H9 (cell line): ENCODE results near the gene MRRF. TPM values are rescaled to one million over a fixed set of nuclear protein-coding genes. Genes with fewer than 3 reads are reported as not detected.

Experiments
- DNase-seq: peaks from one replicate; pipeline ENCODE4 v3.0.0-alpha.2; 2017
- H2AFZ ChIP-seq: one replicate; pipeline ENCODE4 v1.6.1; 2013; ENCODE audit warnings: mild to moderate bottlenecking, low read length, control low read depth, moderate library complexity
- H2AK5ac ChIP-seq: 2 replicates; pipeline ENCODE4 v1.6.1; 2013; ENCODE audit warnings: low read length, control low read depth, mixed read lengths; ENCODE audit not compliant: insufficient read length
- H2BK120ac ChIP-seq: one replicate; pipeline ENCODE4 v1.6.1; 2013; ENCODE audit warnings: low read depth, mild to moderate bottlenecking, low read length, control low read depth, inconsistent platforms; ENCODE audit not compliant: poor library complexity, severe bottlenecking
- H2BK12ac ChIP-seq: 2 replicates; pipeline ENCODE4 v1.6.1; 2013; ENCODE audit warnings: low read length, control low read depth, mixed read lengths, low read depth; ENCODE audit not compliant: insufficient read length
- H2BK15ac ChIP-seq: 2 replicates; pipeline ENCODE4 v1.6.1; 2013; ENCODE audit warnings: low read depth, low read length, control low read depth
- H2BK20ac ChIP-seq: one replicate; pipeline ENCODE4 v1.6.1; 2013; ENCODE audit warnings: low read depth, mild to moderate bottlenecking, low read length, control low read depth, inconsistent platforms; ENCODE audit not compliant: poor library complexity, severe bottlenecking
- H2BK5ac ChIP-seq: 2 replicates; pipeline ENCODE4 v1.6.1; 2013; ENCODE audit warnings: low read length, control low read depth, mixed read lengths; ENCODE audit not compliant: insufficient read length
- H3K14ac ChIP-seq: 2 replicates; pipeline ENCODE4 v1.6.1; 2013; ENCODE audit warnings: low read length, control low read depth; ENCODE audit not compliant: insufficient read depth
- H3K18ac ChIP-seq: 2 replicates; pipeline ENCODE4 v1.6.1; 2013; ENCODE audit warnings: low read depth, mild to moderate bottlenecking, mixed read lengths, low read length, control low read depth; ENCODE audit not compliant: insufficient read length
- H3K23ac ChIP-seq: 2 replicates; pipeline ENCODE4 v1.6.1; 2013; ENCODE audit warnings: low read length, control low read depth, mixed read lengths, low read depth; ENCODE audit not compliant: insufficient read length
- H3K23me2 ChIP-seq: 2 replicates; pipeline ENCODE4 v1.6.1; 2013; ENCODE audit warnings: low read depth, mild to moderate bottlenecking, mixed read lengths, low read length, control low read depth; ENCODE audit not compliant: insufficient read length, poor library complexity, severe bottlenecking
- H3K27ac ChIP-seq: 2 replicates; pipeline ENCODE4 v1.5.1; 2013; ENCODE audit warnings: low read length, control low read depth, mixed read lengths, low read depth; ENCODE audit not compliant: insufficient read length
- H3K27me3 ChIP-seq: 2 replicates; pipeline ENCODE4 v1.6.1; 2013; ENCODE audit warnings: low read length, control low read depth, inconsistent platforms; ENCODE audit not compliant: insufficient read depth
- H3K4ac ChIP-seq: 2 replicates; pipeline ENCODE4 v1.6.1; 2013; ENCODE audit warnings: low read depth, mild to moderate bottlenecking, control low read depth, inconsistent platforms, low read length, moderate library complexity
- H3K4me1 ChIP-seq: 2 replicates; pipeline ENCODE4 v1.6.1; 2013; ENCODE audit warnings: low read length, control low read depth, inconsistent platforms; ENCODE audit not compliant: insufficient read depth
- H3K4me2 ChIP-seq: 2 replicates; pipeline ENCODE4 v1.6.1; 2013; ENCODE audit warnings: low read length, control low read depth, mixed read lengths; ENCODE audit not compliant: insufficient read length, insufficient read depth
- H3K56ac ChIP-seq: 2 replicates; pipeline ENCODE4 v1.6.1; 2013; ENCODE audit warnings: low read depth, mild to moderate bottlenecking, mixed read lengths, low read length, control low read depth; ENCODE audit not compliant: insufficient read length
- H3K79me1 ChIP-seq: 2 replicates; pipeline ENCODE4 v1.6.1; 2013; ENCODE audit warnings: low read depth, mild to moderate bottlenecking, moderate library complexity, low read length, control low read depth, inconsistent platforms; ENCODE audit not compliant: insufficient read depth, poor library complexity, severe bottlenecking
- H3K79me2 ChIP-seq: 2 replicates; pipeline ENCODE4 v1.6.1; 2013; ENCODE audit warnings: low read length, control low read depth, inconsistent platforms; ENCODE audit not compliant: insufficient read depth
- H3K9ac ChIP-seq: 2 replicates; pipeline ENCODE4 v1.6.1; 2013; ENCODE audit warnings: low read length, control low read depth, mixed read lengths; ENCODE audit not compliant: insufficient read length; ENCODE audit errors: extremely low read depth
- H3K9me3 ChIP-seq: one replicate; pipeline ENCODE4 v1.6.1; 2013; ENCODE audit warnings: low read depth, low read length, inconsistent platforms; ENCODE audit not compliant: control insufficient read depth
- H3T11ph ChIP-seq: one replicate; pipeline ENCODE4 v1.6.1; 2013; ENCODE audit warnings: mild to moderate bottlenecking, low read length, control low read depth, inconsistent platforms
- H4K20me1 ChIP-seq: one replicate; pipeline ENCODE4 v1.6.1; 2013; ENCODE audit not compliant: control insufficient read depth, insufficient read length, insufficient read depth
- H4K5ac ChIP-seq: 2 replicates; pipeline ENCODE4 v1.6.1; 2013; ENCODE audit warnings: low read depth, mild to moderate bottlenecking, mixed read lengths, low read length, control low read depth; ENCODE audit not compliant: insufficient read length
- H4K8ac ChIP-seq: replicated peaks from 2 replicates; pipeline ENCODE4 v1.6.1; 2013; ENCODE audit warnings: low read length, control low read depth, mixed read lengths, low read depth; ENCODE audit not compliant: insufficient read length
- H4K91ac ChIP-seq: 2 replicates; pipeline ENCODE4 v1.6.1; 2013; ENCODE audit warnings: low read depth, mild to moderate bottlenecking, moderate library complexity, mixed read lengths, low read length, control low read depth; ENCODE audit not compliant: insufficient read length
- H3K27ac Mint-ChIP-seq, 3 experiments: 2 replicates in 2 of 3; 3 replicates in 1 of 3; pipeline ENCODE4 v1.8.0; 2020 to 2021; ENCODE audit warnings: mixed read lengths in 3 of 3, mild to moderate bottlenecking in 1 of 3, moderate library complexity in 1 of 3
- H3K27me3 Mint-ChIP-seq: 2 replicates; pipeline ENCODE4 v1.8.0; 2021; ENCODE audit warnings: low read depth, mild to moderate bottlenecking, moderate library complexity, mixed read lengths
- H3K36me3 Mint-ChIP-seq, 3 experiments: 2 replicates in 2 of 3; 3 replicates in 1 of 3; pipeline ENCODE4 v1.8.0; 2020 to 2021; ENCODE audit warnings: low read depth in 3 of 3, mixed read lengths in 3 of 3; ENCODE audit not compliant: insufficient read depth in 1 of 3
- H3K4me1 Mint-ChIP-seq, 2 experiments: 2 replicates each; pipeline ENCODE4 v1.8.0; 2020; ENCODE audit warnings: mixed read lengths in 2 of 2
- H3K4me3 Mint-ChIP-seq, 2 experiments: 2 replicates in 1 of 2; 3 replicates in 1 of 2; pipeline ENCODE4 v1.8.0; 2020 to 2021; ENCODE audit warnings: mild to moderate bottlenecking in 2 of 2, mixed read lengths in 2 of 2, moderate library complexity in 1 of 2
- H3K9me3 Mint-ChIP-seq, 2 experiments: 2 replicates in 1 of 2; 3 replicates in 1 of 2; pipeline ENCODE4 v1.8.0; 2020; ENCODE audit warnings: mild to moderate bottlenecking in 2 of 2, mixed read lengths in 2 of 2, moderate library complexity in 1 of 2
- WGBS: extraction: QIAGEN DNeasy Blood & Tissue Kit; methylation state at CpG from one replicate; pipeline ENCODE4 v1.1.7; 2013; ENCODE audit warnings: missing lambda C conversion rate, low lambda C conversion rate, mixed read lengths; ENCODE audit not compliant: insufficient read length; ENCODE audit errors: extremely low coverage; 5-methylcytosine and 5-hydroxymethylcytosine counted together
- total RNA-seq: library from RNA; stranded (reverse); gene quantifications from 2 replicates; pipeline ENCODE4 v1.2.1, GENCODE V29; 2021
- TF ChIP-seq, protein P1 (sequence below): fragments of 200-600 bp; sonication (generic); conservative IDR thresholded peaks from 3 replicates; pipeline ENCODE4 v1.8.0; 2021; ENCODE audit warnings: antibody characterized with exemption, mild to moderate bottlenecking

Gene MRRF
- total RNA-seq, 1 experiment from 2014 or later = 33.7 TPM

DNA sequence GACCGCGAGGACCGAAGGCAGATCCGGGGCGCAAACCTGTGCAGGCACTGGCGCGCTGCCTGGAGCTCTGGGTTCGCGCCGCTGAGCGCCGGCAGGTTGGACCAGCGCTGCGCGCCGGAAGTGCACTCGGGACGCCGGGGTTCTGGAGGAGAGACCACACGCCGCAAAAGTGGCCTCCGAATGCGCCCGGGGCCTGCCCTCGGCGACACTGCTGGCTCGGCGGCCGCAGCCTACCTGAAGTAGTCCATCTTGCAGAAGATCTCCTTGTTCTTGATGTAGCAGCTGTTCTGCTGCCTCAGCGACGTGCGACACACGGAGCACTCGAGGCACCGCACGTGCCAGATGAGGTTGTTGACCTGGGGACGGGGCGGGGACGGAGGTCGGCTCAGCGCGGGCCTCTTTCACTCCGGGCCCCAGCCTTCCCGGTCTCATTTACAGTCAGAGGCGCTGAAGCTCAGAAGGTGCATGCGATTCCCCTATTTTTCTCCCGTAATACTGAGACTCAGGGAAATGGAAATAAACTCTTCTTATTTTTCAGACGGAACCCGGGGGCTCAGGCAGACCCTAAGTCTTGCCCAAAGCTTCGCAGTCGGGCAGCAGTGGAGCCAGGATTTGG, 38.4 kb upstream of the MRRF start:
- Histone ChIP-seq H4K8ac (no peak overlapping the region), H3K14ac (no peak overlapping the region), H3K4me1 (peaks cover 3% of the 10 kb centered on the region; the same call in 1 of the 2 replicates), H2AK5ac (no peak overlapping the region), H3K18ac (no peak overlapping the region), H3K27ac (no peak overlapping the region), H2BK12ac (no peak overlapping the region), H3K79me1 (no peaks in the 10 kb centered on the region), H3K4me2 (peak overlapping the region; percentile 36), H3K56ac (no peak overlapping the region), H3K27me3 (peaks cover 96% of the 10 kb centered on the region), H2BK20ac (no peak overlapping the region), H3K9ac (no peak overlapping the region), H2BK120ac (no peak overlapping the region), H2AFZ (no peak overlapping the region), H4K5ac (no peak overlapping the region), H3K79me2 (no peaks in the 10 kb centered on the region), H2BK5ac (no peak overlapping the region), H4K20me1 (peaks cover 2% of the 10 kb centered on the region), H2BK15ac (no peak overlapping the region), H3T11ph (no peak overlapping the region), H3K23ac (no peak overlapping the region), H4K91ac (no peak overlapping the region), H3K23me2 (peaks cover 14% of the 10 kb centered on the region), H3K9me3 (no peaks in the 10 kb centered on the region), H3K4ac (no peak overlapping the region)
- Mint-ChIP-seq H3K9me3 (peaks cover 4 to 5% of the 10 kb centered on the region in 2 experiments; a peak in 3 of 5 replicates), H3K36me3 (peaks cover 0 to 4% (median 1%) of the 10 kb centered on the region in 3 experiments; a peak in 4 of 7 replicates), H3K4me3 (peak overlapping the region; percentile 47 to 75), H3K4me1 (peaks cover 17 to 39% of the 10 kb centered on the region in 2 experiments), H3K27ac (no peak overlapping the region), H3K27me3 (peaks cover 74% of the 10 kb centered on the region)
- TF ChIP-seq, protein P1, sequence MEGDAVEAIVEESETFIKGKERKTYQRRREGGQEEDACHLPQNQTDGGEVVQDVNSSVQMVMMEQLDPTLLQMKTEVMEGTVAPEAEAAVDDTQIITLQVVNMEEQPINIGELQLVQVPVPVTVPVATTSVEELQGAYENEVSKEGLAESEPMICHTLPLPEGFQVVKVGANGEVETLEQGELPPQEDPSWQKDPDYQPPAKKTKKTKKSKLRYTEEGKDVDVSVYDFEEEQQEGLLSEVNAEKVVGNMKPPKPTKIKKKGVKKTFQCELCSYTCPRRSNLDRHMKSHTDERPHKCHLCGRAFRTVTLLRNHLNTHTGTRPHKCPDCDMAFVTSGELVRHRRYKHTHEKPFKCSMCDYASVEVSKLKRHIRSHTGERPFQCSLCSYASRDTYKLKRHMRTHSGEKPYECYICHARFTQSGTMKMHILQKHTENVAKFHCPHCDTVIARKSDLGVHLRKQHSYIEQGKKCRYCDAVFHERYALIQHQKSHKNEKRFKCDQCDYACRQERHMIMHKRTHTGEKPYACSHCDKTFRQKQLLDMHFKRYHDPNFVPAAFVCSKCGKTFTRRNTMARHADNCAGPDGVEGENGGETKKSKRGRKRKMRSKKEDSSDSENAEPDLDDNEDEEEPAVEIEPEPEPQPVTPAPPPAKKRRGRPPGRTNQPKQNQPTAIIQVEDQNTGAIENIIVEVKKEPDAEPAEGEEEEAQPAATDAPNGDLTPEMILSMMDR = no peak
- WGBS = no CpG with 5 or more reads among the region's 51 CpGs
- DNase-seq = peak; percentile 52
